ENCODE data around the gene ELOVL6. TPM values are rescaled to one million over a fixed set of nuclear protein-coding genes. Genes with fewer than 3 reads are reported as not detected.
"Not testable (repeated sequence)": the region's sequence is repeated elsewhere in the genome, so short reads cannot be mapped to it uniquely, and the experiment has no call there.

Gene ELOVL6
- total and polyA plus RNA-seq, 9 of the 15 experiments (the other 6 are each of a cell fraction or from before 2014, with no cell fraction given) = 18.3 to 82.6 (median 46.0) TPM

- no peak for FAIRE-seq
- Histone ChIP-seq H3K27ac (ENCODE audit: extremely low read depth, low read depth, low read length) (no peak overlapping the region), H2AFZ (ENCODE audit: low read depth, low read length) (no peak overlapping the region), H3K9me1 (ENCODE audit: control insufficient read depth, insufficient read depth, low read length) (no peaks in the 10 kb centered on the region), H4K20me1 (replicated peaks; ENCODE audit: control insufficient read depth, insufficient read depth, low read length) (0 out of 2 replicates have a peak, but pooled peaks cover 3% of the 10 kb centered on the region), H3K4me1 (replicated peaks in 1 of 2; ENCODE audit: control insufficient read depth in 2 of 2, insufficient read depth in 2 of 2, low read length in 2 of 2) (peaks cover 0 to 5% of the 10 kb centered on the region in 2 experiments; a peak in 1 of 5 replicates), H3K4me3 (no peak overlapping the region), H3K27me3 (ENCODE audit: control insufficient read depth in 2 of 2, insufficient read depth in 2 of 2, low read length in 2 of 2) (no peaks in the 10 kb centered on the region), H3K36me3 (ENCODE audit: control insufficient read depth, insufficient read depth, low read length) (peaks cover 53% of the 10 kb centered on the region), H3K9me3 (replicated peaks; ENCODE audit: control insufficient read depth, insufficient read depth, low read depth, low read length) (no peaks in the 10 kb centered on the region), H3K79me2 (ENCODE audit: control insufficient read depth, insufficient read depth, low read length) (peaks cover 40% of the 10 kb centered on the region), H3K9ac (ENCODE audit: insufficient read depth in 1 of 2, low read depth in 2 of 2, low read length in 2 of 2) (no peak overlapping the region), H3K4me2 (ENCODE audit: insufficient read depth, low read length) (no peak overlapping the region)
- BruUV-seq (replicated peaks) = no TSS peak
- 0 out of 2 replicates have a peak, but pooled peaks have one; percentile 16 for TF ChIP-seq ZBTB33 (CRISPR knock-in tag; IDR thresholded peaks at IDR 0.05)
- TF ChIP-seq MCM7 (IDR thresholded peaks at IDR 0.05) = no peak
- intact Hi-C loops (cut with micrococcal nuclease) (no loop called here), in situ Hi-C loops (cut with MboI) (no loop called here)
- DNase-seq (ENCODE audit: extremely low read depth in 1 of 4, low spot score in 3 of 4) = no peak
- ChIA-PET CTCF (ENCODE audit: low intra/inter-chr PET ratio) (no interaction called here), POLR2A (interaction anchor here (0.6 to 0.7 kb wide), 2 partner anchors 12 to 32 kb away, joined by 3 to 4 read pairs; no protein-coding TSS in a partner anchor)
- no peak for ATAC-seq
- 100% methylated on average over 1 of the region's 3 CpGs for WGBS (ENCODE audit: insufficient coverage, low coverage, missing lambda C conversion rate)
These were observed 40.8 kb downstream of the ELOVL6 start for GRCh38 chr4:110157580-110157979.

- H3K9me3 ChIP-seq (replicated peaks; ENCODE audit: control insufficient read depth, insufficient read depth, low read depth, low read length); H3K27me3 ChIP-seq (ENCODE audit: control insufficient read depth in 2 of 2, insufficient read depth in 2 of 2, low read length in 2 of 2); FAIRE-seq; H4K20me1 ChIP-seq (replicated peaks; ENCODE audit: control insufficient read depth, insufficient read depth, low read length); H3K4me1 ChIP-seq (replicated peaks in 1 of 2; ENCODE audit: control insufficient read depth in 2 of 2, insufficient read depth in 2 of 2, low read length in 2 of 2); ATAC-seq; in situ Hi-C loops (cut with MboI); DNase-seq (ENCODE audit: extremely low read depth in 1 of 4, low spot score in 3 of 4); H2AFZ ChIP-seq (ENCODE audit: low read depth, low read length); intact Hi-C loops (cut with micrococcal nuclease); H3K9me1 ChIP-seq (ENCODE audit: control insufficient read depth, insufficient read depth, low read length); CTCF ChIA-PET (ENCODE audit: low intra/inter-chr PET ratio); H3K27ac ChIP-seq (ENCODE audit: extremely low read depth, low read depth, low read length); BruUV-seq (replicated peaks); H3K9ac ChIP-seq (ENCODE audit: insufficient read depth in 1 of 2, low read depth in 2 of 2, low read length in 2 of 2); H3K4me2 ChIP-seq (ENCODE audit: insufficient read depth, low read length); H3K4me3 ChIP-seq: not testable (repeated sequence)
- TF ChIP-seq CBFA2T3 (IDR thresholded peaks at IDR 0.05) (peak; percentile 27; the same call in 1 of the 2 replicates), NFIC (IDR thresholded peaks at IDR 0.05) (0 out of 2 replicates have a peak, but pooled peaks have one; percentile 6)
- POLR2A ChIA-PET = interaction anchor here (0.6 kb wide), 1 partner anchor 13 kb away, joined by 4 read pairs; no protein-coding TSS in a partner anchor
- H3K79me2 ChIP-seq (ENCODE audit: control insufficient read depth, insufficient read depth, low read length) = peaks cover 39% of the 10 kb centered on the region
- peaks cover 53% of the 10 kb centered on the region for H3K36me3 ChIP-seq (ENCODE audit: control insufficient read depth, insufficient read depth, low read length)
- WGBS (ENCODE audit: insufficient coverage, low coverage, missing lambda C conversion rate) = 54% methylated on average over 5 of the region's 5 CpGs
These were observed 41.2 kb downstream of the ELOVL6 start for GRCh38 chr4:110157166-110157565.
